MM.1S (cell line): ENCODE data around the gene ZNF286A.
"Not testable (repeated sequence)": the region's sequence is repeated elsewhere in the genome, so short reads cannot be mapped to it uniquely, and the experiment has no call there.

Experiments used
- EZH2phosphoT487 ChIP-seq: fragments of 300-600 bp; sonication (generic); IDR thresholded peaks from 2 replicates; pipeline ENCODE4 v1.6.1; 2018; ENCODE audit warnings: antibody characterized with exemption, low read length
- TF ChIP-seq, protein P1 (sequence below): fragments of 300-600 bp; sonication (generic); IDR thresholded peaks from 2 replicates; pipeline ENCODE4 v1.5.1; 2016; ENCODE audit warnings: antibody characterized with exemption, low read length, mixed read lengths

- TF ChIP-seq, protein P1, sequence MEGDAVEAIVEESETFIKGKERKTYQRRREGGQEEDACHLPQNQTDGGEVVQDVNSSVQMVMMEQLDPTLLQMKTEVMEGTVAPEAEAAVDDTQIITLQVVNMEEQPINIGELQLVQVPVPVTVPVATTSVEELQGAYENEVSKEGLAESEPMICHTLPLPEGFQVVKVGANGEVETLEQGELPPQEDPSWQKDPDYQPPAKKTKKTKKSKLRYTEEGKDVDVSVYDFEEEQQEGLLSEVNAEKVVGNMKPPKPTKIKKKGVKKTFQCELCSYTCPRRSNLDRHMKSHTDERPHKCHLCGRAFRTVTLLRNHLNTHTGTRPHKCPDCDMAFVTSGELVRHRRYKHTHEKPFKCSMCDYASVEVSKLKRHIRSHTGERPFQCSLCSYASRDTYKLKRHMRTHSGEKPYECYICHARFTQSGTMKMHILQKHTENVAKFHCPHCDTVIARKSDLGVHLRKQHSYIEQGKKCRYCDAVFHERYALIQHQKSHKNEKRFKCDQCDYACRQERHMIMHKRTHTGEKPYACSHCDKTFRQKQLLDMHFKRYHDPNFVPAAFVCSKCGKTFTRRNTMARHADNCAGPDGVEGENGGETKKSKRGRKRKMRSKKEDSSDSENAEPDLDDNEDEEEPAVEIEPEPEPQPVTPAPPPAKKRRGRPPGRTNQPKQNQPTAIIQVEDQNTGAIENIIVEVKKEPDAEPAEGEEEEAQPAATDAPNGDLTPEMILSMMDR: not testable (repeated sequence)
- TF ChIP-seq EZH2phosphoT487: not testable (repeated sequence)
Measured at GRCh38 chr17:15730535-15730934, 31.0 kb downstream of the ZNF286A start.
